ENCODE results near the gene GPC6. TPM values are rescaled to one million over a fixed set of nuclear protein-coding genes. Genes with fewer than 3 reads are reported as not detected.
"Not testable (repeated sequence)": the region's sequence is repeated elsewhere in the genome, so short reads cannot be mapped to it uniquely, and the experiment has no call there.

The GPC6 gene
- total and polyA plus RNA-seq, 2 donors (not counting 1 experiment from before 2014, with no cell fraction given), result not detected

- Histone ChIP-seq H3K4me2 (replicated peaks; ENCODE audit: low read depth, low read length, poor library complexity, severe bottlenecking) (no peak overlapping the region), H3K4me3 (ENCODE audit: control extremely low read depth in 1 of 5, extremely low read depth in 1 of 5, insufficient read depth in 1 of 5, low read depth in 2 of 5, low read length in 4 of 5) (no peak overlapping the region), H3K79me2 (ENCODE audit: control insufficient read depth, insufficient read depth, low read length) (no peaks in the 10 kb centered on the region), H3K27me3 (replicated peaks in 1 of 4; ENCODE audit: control extremely low read depth in 1 of 4, control insufficient read depth in 3 of 4, insufficient read depth in 4 of 4, low read length in 3 of 4) (no peaks in the 10 kb centered on the region), H3K36me3 (replicated peaks in 1 of 2; ENCODE audit: control extremely low read depth in 1 of 2, control insufficient read depth in 1 of 2, extremely low read depth in 1 of 2, insufficient read depth in 2 of 2, low read length in 1 of 2) (no peaks in the 10 kb centered on the region), H2AFZ (ENCODE audit: insufficient read depth, low read depth, low read length, poor library complexity, severe bottlenecking) (no peak overlapping the region), H3K27ac (ENCODE audit: low read length in 2 of 2) (no peak overlapping the region), H3K4me1 (ENCODE audit: control insufficient read depth in 2 of 2, insufficient read depth in 2 of 2, low read length in 2 of 2) (no peaks in the 10 kb centered on the region), H3K9ac (ENCODE audit: low read length) (no peak overlapping the region), H4K20me1 (ENCODE audit: control insufficient read depth, insufficient read depth, low read length, poor library complexity, severe bottlenecking) (no peaks in the 10 kb centered on the region), H3K9me3 (ENCODE audit: control extremely low read depth in 1 of 3, control insufficient read depth in 2 of 3, insufficient read depth in 1 of 3, low read length in 2 of 3) (peaks cover 0 to 8% (median 0%) of the 10 kb centered on the region in 3 donors)
- no peak for ATAC-seq (ENCODE audit: low read depth)
- no peak for TF ChIP-seq CTCF (IDR thresholded peaks at IDR 0.05)
- no peak for TF ChIP-seq EZH2 (IDR thresholded peaks at IDR 0.05; ENCODE audit: borderline replicate concordance, insufficient read depth, low read depth, low read length, poor library complexity, severe bottlenecking)
- 100% methylated on average over 1 of the region's 1 CpG for WGBS (ENCODE audit: insufficient coverage)
- no peak overlapping the region for H3K4me3 Mint-ChIP-seq
- H3K27ac Mint-ChIP-seq, result no peak overlapping the region
- intact Hi-C loops (cut with micrococcal nuclease), result no loop called here
- DNase-seq, result no peak
- POLR2A ChIA-PET, result no interaction called here
- H3K27me3 Mint-ChIP-seq, result no peaks in the 10 kb centered on the region
- CTCF ChIA-PET, result no interaction called here
- H3K9me3 Mint-ChIP-seq (ENCODE audit: insufficient read depth), result peaks cover 5% of the 10 kb centered on the region
- no peaks in the 10 kb centered on the region for H3K4me1 Mint-ChIP-seq
Observed at GRCh38 chr13:93201992-93202558, 24.5 kb upstream of the GPC6 start.

- intact Hi-C loops (cut with micrococcal nuclease); H3K27ac Mint-ChIP-seq; ATAC-seq (ENCODE audit: low read depth); H2AFZ ChIP-seq (ENCODE audit: insufficient read depth, low read depth, low read length, poor library complexity, severe bottlenecking); H4K20me1 ChIP-seq (ENCODE audit: control insufficient read depth, insufficient read depth, low read length, poor library complexity, severe bottlenecking); H3K9ac ChIP-seq (ENCODE audit: low read length); H3K9me3 Mint-ChIP-seq (ENCODE audit: insufficient read depth); DNase-seq; H3K27me3 ChIP-seq (replicated peaks in 1 of 4; ENCODE audit: control extremely low read depth in 1 of 4, control insufficient read depth in 3 of 4, insufficient read depth in 4 of 4, low read length in 3 of 4); CTCF ChIA-PET; H3K4me1 ChIP-seq (ENCODE audit: control insufficient read depth in 2 of 2, insufficient read depth in 2 of 2, low read length in 2 of 2); H3K27me3 Mint-ChIP-seq; H3K9me3 ChIP-seq (ENCODE audit: control extremely low read depth in 1 of 3, control insufficient read depth in 2 of 3, insufficient read depth in 1 of 3, low read length in 2 of 3); H3K4me2 ChIP-seq (replicated peaks; ENCODE audit: low read depth, low read length, poor library complexity, severe bottlenecking); H3K36me3 ChIP-seq (replicated peaks in 1 of 2; ENCODE audit: control extremely low read depth in 1 of 2, control insufficient read depth in 1 of 2, extremely low read depth in 1 of 2, insufficient read depth in 2 of 2, low read length in 1 of 2); H3K4me3 Mint-ChIP-seq; H3K4me3 ChIP-seq (ENCODE audit: control extremely low read depth in 1 of 5, extremely low read depth in 1 of 5, insufficient read depth in 1 of 5, low read depth in 2 of 5, low read length in 4 of 5); H3K79me2 ChIP-seq (ENCODE audit: control insufficient read depth, insufficient read depth, low read length); H3K27ac ChIP-seq (ENCODE audit: low read length in 2 of 2); H3K4me1 Mint-ChIP-seq; POLR2A ChIA-PET: not testable (repeated sequence)
- WGBS (ENCODE audit: insufficient coverage), result 95% methylated on average over 16 of the region's 24 CpGs
Observed at GRCh38 chr13:93206778-93207392, 19.7 kb upstream of the GPC6 start.

Data from B cell (primary cell).